HG03108 (cell line): ENCODE results near the gene SLC6A12.

Experiments used
- ATAC-seq: cut with Tn5 transposase; IDR thresholded peaks from one replicate; pipeline ENCODE4 v1.9.1; 2021; ENCODE audit warnings: moderate library complexity; ENCODE audit not compliant: unreplicated experiment

SLC6A12 gene

GRCh38 chr12:214003-214741, at the start of gene SLC6A12:
SLC6A12 (minus strand) TSS chr12:214157; CDS start chr12:209986, 4,171 bp downstream.
- ATAC-seq: no peak

GRCh38 chr12:263574-263973, 49.6 kb upstream of the SLC6A12 start:
- ATAC-seq: no peak

- no peak for ATAC-seq
Measured at GRCh38 chr12:262817-263216, 48.9 kb upstream of the SLC6A12 start, which contains the start of gene SLC6A13. SLC6A13 (minus strand) TSS chr12:262836; CDS start chr12:260052, 2,784 bp downstream.

GRCh38 chr12:262113-262512, 48.2 kb upstream of the SLC6A12 start:
- ATAC-seq: no peak

- ATAC-seq: no peak
Measured at GRCh38 chr12:257521-258321, 43.8 kb upstream of the SLC6A12 start.

GRCh38 chr12:256958-257357, 43.0 kb upstream of the SLC6A12 start:
- ATAC-seq: no peak

GRCh38 chr12:256225-256624, 42.3 kb upstream of the SLC6A12 start:
- ATAC-seq: no peak

GRCh38 chr12:254912-255311, 41.0 kb upstream of the SLC6A12 start:
- no peak for ATAC-seq

GRCh38 chr12:254039-254438, 40.1 kb upstream of the SLC6A12 start:
- ATAC-seq: no peak

- ATAC-seq: no peak
Measured at GRCh38 chr12:253116-253831, 39.3 kb upstream of the SLC6A12 start.

GRCh38 chr12:252636-253035, 38.7 kb upstream of the SLC6A12 start:
- no peak for ATAC-seq

- ATAC-seq: no peak
Measured at GRCh38 chr12:247271-247670, 33.3 kb upstream of the SLC6A12 start.

- ATAC-seq: no peak
Measured at GRCh38 chr12:243381-243780, 29.4 kb upstream of the SLC6A12 start.

- no peak for ATAC-seq
Measured at GRCh38 chr12:242496-242895, 28.5 kb upstream of the SLC6A12 start.

- no peak for ATAC-seq
Measured at GRCh38 chr12:241266-241665, 27.3 kb upstream of the SLC6A12 start.

GRCh38 chr12:240566-240965, 26.6 kb upstream of the SLC6A12 start:
- ATAC-seq: no peak

GRCh38 chr12:238736-239398, 24.9 kb upstream of the SLC6A12 start:
- ATAC-seq: no peak

- ATAC-seq: no peak
Measured at GRCh38 chr12:238116-238515, 24.2 kb upstream of the SLC6A12 start.

GRCh38 chr12:237026-237815, 23.3 kb upstream of the SLC6A12 start:
- ATAC-seq: no peak

GRCh38 chr12:236445-236844, 22.5 kb upstream of the SLC6A12 start:
- no peak for ATAC-seq
